OCI-LY3 (cell line): Measurements from ENCODE around the gene RBM42.
A peak's percentile ranks its signal among the peaks of the same experiment; 100 is the strongest.

ENCODE experiments used
- H2AFZ ChIP-seq: fragments of 200-600, 300-600 bp; shearing (Covaris generic); 2 replicates; pipeline ENCODE4 v1.6.0; 2014; ENCODE audit warnings: antibody characterized with exemption, low read depth, low read length
- H3K27ac ChIP-seq: fragments of 200-600, 300-600 bp; sonication (generic); 2 replicates; pipeline ENCODE4 v1.5.1; 2014; ENCODE audit warnings: mild to moderate bottlenecking, low read length, moderate library complexity, mixed read lengths
- H3K27me3 ChIP-seq: fragments of 200-600, 300-600 bp; sonication (generic); 2 replicates; pipeline ENCODE4 v1.6.1; 2014; ENCODE audit warnings: low read depth, low read length, mixed read lengths
- H3K36me3 ChIP-seq: fragments of 200-600, 300-600 bp; sonication (generic); replicated peaks from 2 replicates; pipeline ENCODE3; 2014; ENCODE audit warnings: low read depth, low read length, mixed read lengths
- H3K4me1 ChIP-seq: fragments of 300-600, 200-600 bp; sonication (generic); 2 replicates; pipeline ENCODE4 v1.6.1; 2014; ENCODE audit warnings: low read length, mixed read lengths
- H3K4me2 ChIP-seq: fragments of 200-600, 300-600 bp; sonication (generic); 2 replicates; pipeline ENCODE4 v1.6.1; 2014; ENCODE audit warnings: low read length, mixed read lengths
- H3K4me3 ChIP-seq: fragments of 300-600, 200-600 bp; sonication (generic); 2 replicates; pipeline ENCODE4 v1.5.1; 2014; ENCODE audit warnings: antibody characterized with exemption, mild to moderate bottlenecking, low read length, moderate library complexity
- H3K79me2 ChIP-seq: fragments of 300-600, 200-600 bp; shearing (Covaris generic); 2 replicates; pipeline ENCODE4 v1.6.1; 2014; ENCODE audit warnings: mild to moderate bottlenecking, low read length, mixed read lengths
- H3K9ac ChIP-seq: fragments of 300-600, 200-600 bp; shearing (Covaris generic); 2 replicates; pipeline ENCODE4 v1.6.0; 2014; ENCODE audit warnings: mild to moderate bottlenecking, low read length, moderate library complexity
- H3K9me3 ChIP-seq: fragments of 200-600, 300-600 bp; shearing (Covaris generic); 2 replicates; pipeline ENCODE4 v1.6.1; 2014; ENCODE audit warnings: low read length, mixed read lengths; ENCODE audit not compliant: insufficient read depth
- H4K20me1 ChIP-seq: fragments of 200-600, 300-600 bp; sonication (generic); 2 replicates; pipeline ENCODE4 v1.6.1; 2016; ENCODE audit warnings: low read length, mixed read lengths; ENCODE audit not compliant: insufficient read depth
- EZH2phosphoT487 ChIP-seq: fragments of 200-600 bp; shearing (Covaris generic); IDR thresholded peaks from 2 replicates; pipeline ENCODE4 v1.6.1; 2018; ENCODE audit warnings: antibody characterized with exemption, mixed run types, low read depth
- TF ChIP-seq, protein P1 (sequence below): fragments of 200-600, 300-600 bp; sonication (generic); IDR thresholded peaks from 2 replicates; pipeline ENCODE4 v1.5.1; 2014; ENCODE audit warnings: antibody characterized with exemption, low read length, low read depth

RBM42 gene

DNA sequence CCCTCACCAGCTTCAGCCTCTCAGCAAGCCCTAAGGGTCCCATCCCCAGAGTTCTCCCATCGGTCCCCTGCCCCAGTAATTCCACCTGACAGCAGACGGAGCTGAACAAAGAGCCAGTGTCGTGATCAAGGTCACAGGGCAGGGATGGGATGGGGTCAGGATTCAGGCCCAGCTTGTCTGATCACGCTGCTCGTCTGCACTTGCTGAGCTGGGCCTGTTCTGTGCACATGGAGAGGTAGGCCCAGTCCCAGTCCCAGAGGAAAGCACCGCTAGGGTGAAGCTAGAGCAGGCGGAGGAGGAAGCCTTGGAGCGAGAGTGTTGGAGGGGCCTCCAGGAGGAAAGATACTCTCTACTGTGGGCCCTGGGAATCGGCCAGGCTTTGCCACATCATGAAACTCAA, 7.1 kb upstream of the RBM42 start:
- H3K4me3 ChIP-seq = no peak overlapping the region
- H3K4me1 ChIP-seq = peaks cover 6% of the 10 kb centered on the region; the same call in 1 of the 2 replicates
- H3K27ac ChIP-seq = no peak overlapping the region
- TF ChIP-seq, protein P1, sequence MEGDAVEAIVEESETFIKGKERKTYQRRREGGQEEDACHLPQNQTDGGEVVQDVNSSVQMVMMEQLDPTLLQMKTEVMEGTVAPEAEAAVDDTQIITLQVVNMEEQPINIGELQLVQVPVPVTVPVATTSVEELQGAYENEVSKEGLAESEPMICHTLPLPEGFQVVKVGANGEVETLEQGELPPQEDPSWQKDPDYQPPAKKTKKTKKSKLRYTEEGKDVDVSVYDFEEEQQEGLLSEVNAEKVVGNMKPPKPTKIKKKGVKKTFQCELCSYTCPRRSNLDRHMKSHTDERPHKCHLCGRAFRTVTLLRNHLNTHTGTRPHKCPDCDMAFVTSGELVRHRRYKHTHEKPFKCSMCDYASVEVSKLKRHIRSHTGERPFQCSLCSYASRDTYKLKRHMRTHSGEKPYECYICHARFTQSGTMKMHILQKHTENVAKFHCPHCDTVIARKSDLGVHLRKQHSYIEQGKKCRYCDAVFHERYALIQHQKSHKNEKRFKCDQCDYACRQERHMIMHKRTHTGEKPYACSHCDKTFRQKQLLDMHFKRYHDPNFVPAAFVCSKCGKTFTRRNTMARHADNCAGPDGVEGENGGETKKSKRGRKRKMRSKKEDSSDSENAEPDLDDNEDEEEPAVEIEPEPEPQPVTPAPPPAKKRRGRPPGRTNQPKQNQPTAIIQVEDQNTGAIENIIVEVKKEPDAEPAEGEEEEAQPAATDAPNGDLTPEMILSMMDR = no peak
- no peak for TF ChIP-seq EZH2phosphoT487
- no peak overlapping the region for H2AFZ ChIP-seq
- no peaks in the 10 kb centered on the region for H3K27me3 ChIP-seq
- no peaks in the 10 kb centered on the region for H3K79me2 ChIP-seq
- H3K9me3 ChIP-seq = no peaks in the 10 kb centered on the region
- no peak overlapping the region for H3K4me2 ChIP-seq
- H4K20me1 ChIP-seq = no peaks in the 10 kb centered on the region
- H3K9ac ChIP-seq = no peak overlapping the region
- peaks cover 30% of the 10 kb centered on the region for H3K36me3 ChIP-seq

DNA sequence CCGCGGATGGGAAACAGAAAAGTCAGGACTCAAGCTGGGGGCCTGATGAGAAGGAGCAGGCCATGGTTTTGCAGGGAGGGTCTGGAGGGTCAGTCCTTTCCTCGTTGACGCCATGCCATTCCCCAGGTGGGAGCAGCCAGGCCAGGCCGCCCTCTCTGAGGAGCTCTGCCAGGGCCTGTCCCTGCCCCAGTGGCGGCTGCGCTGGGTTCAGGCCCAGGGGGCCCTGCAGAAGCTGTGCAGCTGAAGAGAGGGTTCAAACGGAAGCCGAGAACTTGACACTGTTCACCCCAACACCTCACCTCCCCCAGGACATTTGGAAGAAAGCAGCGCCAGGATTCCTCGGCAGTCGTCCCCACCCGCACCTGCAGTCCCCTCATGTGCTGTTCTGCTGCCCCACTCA, 6.1 kb upstream of the RBM42 start:
- H2AFZ ChIP-seq = no peak overlapping the region
- no peak overlapping the region for H3K9ac ChIP-seq
- no peak overlapping the region for H3K4me2 ChIP-seq
- no peaks in the 10 kb centered on the region for H3K79me2 ChIP-seq
- no peak for TF ChIP-seq EZH2phosphoT487
- TF ChIP-seq, protein P1 = no peak
- H3K4me3 ChIP-seq = no peak overlapping the region
- H3K27ac ChIP-seq = no peak overlapping the region
- H3K27me3 ChIP-seq = no peaks in the 10 kb centered on the region
- H3K9me3 ChIP-seq = no peaks in the 10 kb centered on the region
- peaks cover 6% of the 10 kb centered on the region; the same call in 1 of the 2 replicates for H3K4me1 ChIP-seq
- H3K36me3 ChIP-seq = peaks cover 26% of the 10 kb centered on the region
- H4K20me1 ChIP-seq = no peaks in the 10 kb centered on the region

DNA sequence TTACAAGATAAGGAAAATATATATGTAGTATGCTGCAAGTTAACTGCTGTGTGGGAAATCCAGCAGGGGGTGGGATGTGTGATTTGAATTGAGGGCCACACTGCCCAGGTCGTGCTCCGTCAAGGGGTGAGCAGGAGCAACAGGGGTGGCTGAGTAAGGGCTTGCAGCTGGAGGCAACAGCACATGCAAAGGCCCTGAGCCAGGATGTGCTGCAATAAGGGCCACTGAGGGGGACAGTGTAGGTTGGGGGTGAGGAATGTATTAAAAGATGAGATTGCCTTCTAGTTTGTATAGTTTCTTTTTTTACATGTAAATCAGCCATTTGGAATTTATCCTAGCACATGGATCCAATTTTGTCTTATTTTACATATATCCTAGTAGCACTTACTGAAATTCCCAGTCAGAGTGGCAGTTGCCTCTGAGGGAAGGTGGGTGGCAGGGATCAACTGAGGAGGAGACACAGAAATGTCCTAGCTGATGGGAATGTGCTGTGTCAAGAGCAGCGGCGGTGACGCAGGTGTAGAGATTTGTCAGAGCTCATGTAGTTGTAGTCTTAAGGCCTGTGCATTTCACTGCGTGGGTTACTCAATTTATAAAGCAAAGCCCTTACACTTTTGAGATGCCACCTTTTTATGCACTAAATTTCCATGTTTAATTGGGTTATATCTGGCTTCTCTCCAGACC, 5.4 kb upstream of the RBM42 start:
- no peaks in the 10 kb centered on the region for H4K20me1 ChIP-seq
- no peaks in the 10 kb centered on the region for H3K9me3 ChIP-seq
- H3K9ac ChIP-seq = no peak overlapping the region
- H3K4me3 ChIP-seq = no peak overlapping the region
- H2AFZ ChIP-seq = no peak overlapping the region
- peaks cover 6% of the 10 kb centered on the region; the same call in 1 of the 2 replicates for H3K4me1 ChIP-seq
- peaks cover 23% of the 10 kb centered on the region for H3K36me3 ChIP-seq
- no peaks in the 10 kb centered on the region for H3K27me3 ChIP-seq
- no peak overlapping the region for H3K4me2 ChIP-seq
- no peak overlapping the region for H3K27ac ChIP-seq
- no peaks in the 10 kb centered on the region for H3K79me2 ChIP-seq
- TF ChIP-seq, protein P1 = no peak
- TF ChIP-seq EZH2phosphoT487 = no peak

DNA sequence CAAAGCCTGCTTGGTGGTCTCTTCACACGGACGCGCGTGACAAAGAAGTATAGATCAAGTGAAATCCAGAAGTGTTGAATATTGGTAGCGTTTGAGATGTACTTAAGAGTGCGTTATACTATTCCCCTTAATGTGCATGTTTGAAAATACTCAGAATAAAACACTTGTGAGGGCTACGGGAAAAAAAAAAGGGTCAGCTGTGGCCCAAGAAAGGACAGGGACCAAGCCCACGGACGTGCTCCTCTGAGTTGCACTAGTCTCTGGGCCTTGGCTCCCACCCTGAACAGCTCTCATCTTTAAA, 622 bp upstream of the RBM42 start:
- H3K79me2 ChIP-seq = peaks cover 9% of the 10 kb centered on the region
- H3K27me3 ChIP-seq = no peaks in the 10 kb centered on the region
- H3K4me3 ChIP-seq = peak overlapping the region; percentile 88
- peaks cover 23% of the 10 kb centered on the region for H3K36me3 ChIP-seq
- peaks cover 5% of the 10 kb centered on the region for H3K4me1 ChIP-seq
- TF ChIP-seq, protein P1 = no peak
- no peak for TF ChIP-seq EZH2phosphoT487
- no peaks in the 10 kb centered on the region for H3K9me3 ChIP-seq
- H3K4me2 ChIP-seq = peak overlapping the region; percentile 73
- H4K20me1 ChIP-seq = no peaks in the 10 kb centered on the region
- peak overlapping the region; percentile 38 for H3K27ac ChIP-seq
- H3K9ac ChIP-seq = peak overlapping the region; percentile 63
- peak overlapping the region; percentile 49 for H2AFZ ChIP-seq
